Measurements from ENCODE around the gene KLC1. TPM values are rescaled to one million over a fixed set of nuclear protein-coding genes. Genes with fewer than 3 reads are reported as not detected.
A peak's percentile ranks its signal among the peaks of the same experiment; 100 is the strongest.

KLC1 gene
- total RNA-seq, 2 donors from 2014 or later, result 170 to 178 TPM

- no peak overlapping the region for H3K4me3 Mint-ChIP-seq
Measured at GRCh38 chr14:103626146-103626850, 2.7 kb upstream of the KLC1 start.

GRCh38 chr14:103627073-103628025, 1.7 kb upstream of the KLC1 start:
- H3K4me3 Mint-ChIP-seq, result peak overlapping the region; percentile 80
- H3K9ac ChIP-seq (ENCODE audit: extremely low read depth, low read length, poor library complexity, severe bottlenecking), result no peak overlapping the region
- H3K36me3 ChIP-seq (ENCODE audit: control insufficient read depth, insufficient read depth, low read length), result peaks cover 9% of the 10 kb centered on the region
- H3K27ac Mint-ChIP-seq, result peak overlapping the region; percentile 82
- 90 to 95% methylated on average over 12 to 16 of the region's 16 CpGs for WGBS, 2 experiments (ENCODE audit: insufficient coverage in 1 of 2, insufficient read length in 1 of 2)
- TF ChIP-seq CTCF (conservative IDR thresholded peaks at IDR 0.05), result no peak
- no peak for DNase-seq
- no peaks in the 10 kb centered on the region for H3K27me3 ChIP-seq (ENCODE audit: control insufficient read depth, insufficient read depth, low read length, poor library complexity, severe bottlenecking)
- peaks cover 6% of the 10 kb centered on the region for H3K27me3 Mint-ChIP-seq (ENCODE audit: insufficient read depth)
- H3K4me1 Mint-ChIP-seq, result peaks cover 9% of the 10 kb centered on the region
- H3K9me3 ChIP-seq (ENCODE audit: control insufficient read depth, low read length), result no peaks in the 10 kb centered on the region
- no peaks in the 10 kb centered on the region for H3K9me3 Mint-ChIP-seq
- no peak overlapping the region for H3K27ac ChIP-seq (ENCODE audit: low read depth, low read length)
- H3K4me3 ChIP-seq (ENCODE audit: low read length), result no peak overlapping the region
- no peaks in the 10 kb centered on the region for H3K4me1 ChIP-seq (ENCODE audit: control insufficient read depth, insufficient read depth, low read length)
- peaks cover 5% of the 10 kb centered on the region for H3K36me3 Mint-ChIP-seq (ENCODE audit: low read depth)

More at GRCh38 chr14:103626146-103626850, 2.7 kb upstream of the KLC1 start:
- no peaks in the 10 kb centered on the region for H3K36me3 ChIP-seq (ENCODE audit: control insufficient read depth, insufficient read depth, low read length)
- no peaks in the 10 kb centered on the region for H3K4me1 ChIP-seq (ENCODE audit: control insufficient read depth, insufficient read depth, low read length)
- 93 to 95% methylated on average over 3 to 5 of the region's 5 CpGs for WGBS, 2 experiments (ENCODE audit: insufficient coverage in 1 of 2, insufficient read length in 1 of 2)
- no peak overlapping the region for H3K27ac ChIP-seq (ENCODE audit: low read depth, low read length)
- no peaks in the 10 kb centered on the region for H3K27me3 ChIP-seq (ENCODE audit: control insufficient read depth, insufficient read depth, low read length, poor library complexity, severe bottlenecking)
- no peaks in the 10 kb centered on the region for H3K9me3 Mint-ChIP-seq
- H3K4me3 ChIP-seq (ENCODE audit: low read length), result no peak overlapping the region
- no peak for DNase-seq
- H3K9ac ChIP-seq (ENCODE audit: extremely low read depth, low read length, poor library complexity, severe bottlenecking), result no peak overlapping the region
- peaks cover 9% of the 10 kb centered on the region for H3K4me1 Mint-ChIP-seq
- peaks cover 2% of the 10 kb centered on the region for H3K36me3 Mint-ChIP-seq (ENCODE audit: low read depth)
- no peaks in the 10 kb centered on the region for H3K9me3 ChIP-seq (ENCODE audit: control insufficient read depth, low read length)
- H3K27ac Mint-ChIP-seq, result peak overlapping the region; percentile 58
- TF ChIP-seq CTCF (conservative IDR thresholded peaks at IDR 0.05), result no peak
- peaks cover 6% of the 10 kb centered on the region for H3K27me3 Mint-ChIP-seq (ENCODE audit: insufficient read depth)

- Histone ChIP-seq H3K4me1 (ENCODE audit: control insufficient read depth, insufficient read depth, low read length) (no peaks in the 10 kb centered on the region), H3K36me3 (ENCODE audit: control insufficient read depth, insufficient read depth, low read length) (peaks cover 14% of the 10 kb centered on the region), H3K27ac (ENCODE audit: low read depth, low read length) (peak overlapping the region; percentile 92), H3K9ac (ENCODE audit: extremely low read depth, low read length, poor library complexity, severe bottlenecking) (peak overlapping the region; percentile 77), H3K4me3 (ENCODE audit: low read length) (peak overlapping the region; percentile 99), H3K9me3 (ENCODE audit: control insufficient read depth, low read length) (no peaks in the 10 kb centered on the region), H3K27me3 (ENCODE audit: control insufficient read depth, insufficient read depth, low read length, poor library complexity, severe bottlenecking) (no peaks in the 10 kb centered on the region)
- Mint-ChIP-seq H3K9me3 (no peaks in the 10 kb centered on the region), H3K4me1 (peaks cover 13% of the 10 kb centered on the region), H3K4me3 (peak overlapping the region; percentile 80), H3K36me3 (ENCODE audit: low read depth) (peaks cover 10% of the 10 kb centered on the region), H3K27me3 (ENCODE audit: insufficient read depth) (peaks cover 6% of the 10 kb centered on the region), H3K27ac (peak overlapping the region; percentile 95)
- WGBS, 2 experiments (ENCODE audit: insufficient coverage in 1 of 2, insufficient read length in 1 of 2), result 23 to 30% methylated on average over 13 to 31 of the region's 31 CpGs
- peak; percentile 87 for DNase-seq
- TF ChIP-seq CTCF (conservative IDR thresholded peaks at IDR 0.05), result no peak
Measured at GRCh38 chr14:103628221-103628683, 759 bp upstream of the KLC1 start.
